ENCODE data around the gene TNF. TPM values are rescaled to one million over a fixed set of nuclear protein-coding genes. Genes with fewer than 3 reads are reported as not detected.

The TNF gene
- polyA plus RNA-seq, 1 donor, result 0.17 TPM

DNA sequence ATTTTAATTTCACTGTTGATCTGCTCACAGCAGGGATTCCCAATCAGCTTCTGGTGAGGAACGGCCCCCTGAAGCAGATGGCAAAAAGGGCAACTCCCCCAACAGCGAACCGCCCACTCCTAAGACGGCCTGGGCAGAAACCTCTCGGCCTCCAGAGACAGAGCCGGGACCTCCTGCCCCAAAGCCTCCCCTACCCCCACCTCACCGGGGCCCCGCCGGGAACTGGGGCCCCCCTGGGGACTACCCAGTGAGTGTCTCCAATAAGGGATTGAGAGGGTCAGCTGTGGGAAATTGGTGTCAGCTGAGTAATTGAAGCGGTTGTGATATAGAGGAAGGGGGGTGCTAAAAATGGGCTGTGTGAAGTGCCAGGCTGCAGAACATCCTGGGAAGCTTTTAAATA lies 51.6 kb downstream of the TNF start:
- no peak for DNase-seq

DNA sequence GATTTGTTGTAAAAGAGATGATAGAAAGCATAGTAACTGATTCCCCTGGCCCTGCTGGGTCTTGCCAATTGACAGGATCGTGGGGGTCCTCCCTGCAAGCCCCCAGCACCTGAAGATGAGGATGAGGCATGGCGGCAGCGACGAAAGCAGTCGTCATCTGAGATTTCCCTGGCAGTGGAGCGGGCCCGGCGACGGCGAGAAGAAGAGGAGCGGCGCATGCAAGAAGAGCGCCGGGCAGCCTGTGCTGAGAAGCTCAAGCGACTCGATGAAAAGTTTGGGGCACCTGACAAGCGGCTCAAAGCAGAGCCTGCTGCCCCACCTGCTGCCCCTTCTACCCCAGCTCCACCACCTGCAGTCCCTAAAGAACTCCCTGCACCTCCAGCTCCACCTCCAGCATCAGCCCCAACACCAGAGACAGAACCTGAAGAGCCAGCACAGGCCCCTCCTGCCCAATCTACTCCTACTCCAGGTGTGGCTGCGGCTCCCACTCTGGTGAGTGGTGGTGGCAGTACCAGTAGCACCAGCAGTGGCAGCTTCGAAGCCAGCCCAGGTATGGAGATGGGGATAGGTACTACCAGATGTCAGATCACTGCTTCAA lies 52.4 kb downstream of the TNF start:
- no peak for DNase-seq

Other genes with a start within 250 kb of the TNF start
- gene HLA-B, start 218.4 kb upstream of the TNF start, polyA plus RNA-seq (ENCODE audit: insufficient read length), result 99.6 TPM
- 11.2 TPM for gene MICA, start 172.0 kb upstream of the TNF start, polyA plus RNA-seq (ENCODE audit: insufficient read length)
- 2.1 TPM for gene MICB, start 77.4 kb upstream of the TNF start, polyA plus RNA-seq (ENCODE audit: insufficient read length)
- 11.9 TPM for gene MCCD1, start 46.6 kb upstream of the TNF start, polyA plus RNA-seq (ENCODE audit: insufficient read length)
- gene DDX39B, start 33.6 kb upstream of the TNF start, polyA plus RNA-seq (ENCODE audit: insufficient read length), result 785 TPM
- 8.6 TPM for gene ATP6V1G2, start 29.0 kb upstream of the TNF start, polyA plus RNA-seq (ENCODE audit: insufficient read length)
- gene NFKBIL1, start 28.0 kb upstream of the TNF start, polyA plus RNA-seq (ENCODE audit: insufficient read length), result 15.7 TPM
- gene LTA, start 3.3 kb upstream of the TNF start, polyA plus RNA-seq (ENCODE audit: insufficient read length), result 0.40 TPM
- 0.91 TPM for gene LTB, start 6.9 kb downstream of the TNF start, polyA plus RNA-seq (ENCODE audit: insufficient read length)
- 2.6 TPM for gene LST1, start 10.7 kb downstream of the TNF start, polyA plus RNA-seq (ENCODE audit: insufficient read length)
- not detected for gene NCR3, start 17.4 kb downstream of the TNF start, polyA plus RNA-seq (ENCODE audit: insufficient read length)
- 60.5 TPM for gene AIF1, start 39.7 kb downstream of the TNF start, polyA plus RNA-seq (ENCODE audit: insufficient read length)
- gene PRRC2A, start 45.1 kb downstream of the TNF start, polyA plus RNA-seq (ENCODE audit: insufficient read length), result 184 TPM
- gene BAG6, start 77.1 kb downstream of the TNF start, polyA plus RNA-seq (ENCODE audit: insufficient read length), result 242 TPM
- 95.0 TPM for gene APOM, start 80.3 kb downstream of the TNF start, polyA plus RNA-seq (ENCODE audit: insufficient read length)
- gene C6orf47, start 85.2 kb downstream of the TNF start, polyA plus RNA-seq (ENCODE audit: insufficient read length), result 18.2 TPM
- gene GPANK1, start 89.4 kb downstream of the TNF start, polyA plus RNA-seq (ENCODE audit: insufficient read length), result 27.5 TPM
- gene CSNK2B, start 90.5 kb downstream of the TNF start, polyA plus RNA-seq (ENCODE audit: insufficient read length), result 237 TPM
- 31.1 TPM for gene LY6G5B, start 94.4 kb downstream of the TNF start, polyA plus RNA-seq (ENCODE audit: insufficient read length)
- 2.7 TPM for gene LY6G5C, start 105.5 kb downstream of the TNF start, polyA plus RNA-seq (ENCODE audit: insufficient read length)
- gene ABHD16A, start 127.8 kb downstream of the TNF start, polyA plus RNA-seq (ENCODE audit: insufficient read length), result 60.7 TPM
- gene LY6G6F, start 131.3 kb downstream of the TNF start, polyA plus RNA-seq (ENCODE audit: insufficient read length), result 0.32 TPM
- gene LY6G6D, start 139.8 kb downstream of the TNF start, polyA plus RNA-seq (ENCODE audit: insufficient read length), result not detected
- gene LY6G6C, start 146.2 kb downstream of the TNF start, polyA plus RNA-seq (ENCODE audit: insufficient read length), result 1.1 TPM
- 1.7 TPM for gene MPIG6B, start 147.8 kb downstream of the TNF start, polyA plus RNA-seq (ENCODE audit: insufficient read length)
- 148 TPM for gene DDAH2, start 153.7 kb downstream of the TNF start, polyA plus RNA-seq (ENCODE audit: insufficient read length)
- 268 TPM for gene CLIC1, start 161.0 kb downstream of the TNF start, polyA plus RNA-seq (ENCODE audit: insufficient read length)
- gene MSH5, start 164.4 kb downstream of the TNF start, polyA plus RNA-seq (ENCODE audit: insufficient read length), result 62.2 TPM
- gene SAPCD1, start 187.1 kb downstream of the TNF start, polyA plus RNA-seq (ENCODE audit: insufficient read length), result 16.0 TPM
- 8.5 TPM for gene VWA7, start 201.8 kb downstream of the TNF start, polyA plus RNA-seq (ENCODE audit: insufficient read length)
- 69.7 TPM for gene VARS1, start 220.2 kb downstream of the TNF start, polyA plus RNA-seq (ENCODE audit: insufficient read length)
- gene LSM2, start 231.4 kb downstream of the TNF start, polyA plus RNA-seq (ENCODE audit: insufficient read length), result 71.7 TPM
- gene HSPA1L, start 239.7 kb downstream of the TNF start, polyA plus RNA-seq (ENCODE audit: insufficient read length), result 3.8 TPM
- gene HSPA1A, start 240.0 kb downstream of the TNF start, polyA plus RNA-seq (ENCODE audit: insufficient read length), result 72.3 TPM